CMK (cell line): ENCODE results near the gene ALDH3B1.

ENCODE experiments used
- DNase-seq: peaks from one replicate; pipeline ENCODE4 v3.0.0-alpha.2; 2010; ENCODE audit warnings: low read depth

ALDH3B1 gene

GRCh38 chr11:68013611-68014156 is 3.6 kb downstream of the ALDH3B1 start:
- no peak for DNase-seq

- DNase-seq = no peak
These were observed 4.2 kb downstream of the ALDH3B1 start for GRCh38 chr11:68014157-68014946.

GRCh38 chr11:68014947-68015447 is 4.9 kb downstream of the ALDH3B1 start:
- no peak for DNase-seq

- no peak for DNase-seq
These were observed 5.3 kb downstream of the ALDH3B1 start for GRCh38 chr11:68015467-68015866.

- DNase-seq = no peak
These were observed 6.2 kb downstream of the ALDH3B1 start for GRCh38 chr11:68016161-68016903.

GRCh38 chr11:68016904-68017817 is 7.0 kb downstream of the ALDH3B1 start:
- no peak for DNase-seq

- no peak for DNase-seq
These were observed 8.0 kb downstream of the ALDH3B1 start for GRCh38 chr11:68017980-68018729.

GRCh38 chr11:68018730-68019190 is 8.6 kb downstream of the ALDH3B1 start:
- DNase-seq = no peak

- no peak for DNase-seq
These were observed 9.4 kb downstream of the ALDH3B1 start for GRCh38 chr11:68019486-68019885.

GRCh38 chr11:68020575-68020974 is 10.4 kb downstream of the ALDH3B1 start:
- no peak for DNase-seq

GRCh38 chr11:68021167-68021787 is 11.2 kb downstream of the ALDH3B1 start:
- no peak for DNase-seq

- DNase-seq = no peak
These were observed 12.4 kb downstream of the ALDH3B1 start for GRCh38 chr11:68022531-68022930.

- no peak for DNase-seq
These were observed 14.4 kb downstream of the ALDH3B1 start for GRCh38 chr11:68024508-68024907.

GRCh38 chr11:68025047-68025446 is 14.9 kb downstream of the ALDH3B1 start:
- DNase-seq = no peak

GRCh38 chr11:68026391-68027105 is 16.4 kb downstream of the ALDH3B1 start:
- DNase-seq = no peak

GRCh38 chr11:68027667-68028066 is 17.5 kb downstream of the ALDH3B1 start:
- no peak for DNase-seq

- DNase-seq = no peak
These were observed 18.8 kb downstream of the ALDH3B1 start for GRCh38 chr11:68028802-68029545.

- peak; percentile 99 for DNase-seq
These were observed 20.4 kb downstream of the ALDH3B1 start, which contains the start of gene NDUFS8 for GRCh38 chr11:68030318-68031143. NDUFS8 (plus strand) TSS chr11:68030681; CDS start chr11:68032152, 1,471 bp downstream.
